A673 (cell line): ENCODE measurements around the gene ABHD10. TPM values are rescaled to one million over a fixed set of nuclear protein-coding genes. Genes with fewer than 3 reads are reported as not detected.

Experiments used
- BruUV-seq: library from RNA; stranded (reverse); fragments of 400-500 nt; replicated peaks from 2 replicates; lab custom pipeline; 2021; lab: Mats Ljungman, UMichigan
- CTCF ChIA-PET: fragments of 300-600 bp; sonication (Branson Sonifier 250); formaldehyde crosslinking; loops from one replicate; lab custom pipeline; 2022; ENCODE audit warnings: antibody characterized with exemption; lab: Charles Lee
- POLR2A ChIA-PET: fragments of 300-600 bp; sonication (Branson Sonifier 250); formaldehyde crosslinking; loops from one replicate; lab custom pipeline; 2022; ENCODE audit warnings: antibody characterized with exemption; ENCODE audit not compliant: low non-redundant PET; lab: Charles Lee
- DNase-seq: peaks from one replicate; pipeline ENCODE4 v3.0.0-alpha.2; 2015; ENCODE audit warnings: low spot score
- H3K27ac ChIP-seq: fragments of 200-600 bp; sonication (generic); 2 replicates; pipeline ENCODE4 v1.5.1; 2016; ENCODE audit warnings: mixed run types, low read depth, mild to moderate bottlenecking, mixed read lengths, antibody characterized with exemption, low read length; ENCODE audit not compliant: poor library complexity, severe bottlenecking
- H3K27me3 ChIP-seq: fragments of 200-600 bp; sonication (generic); replicated peaks from 2 replicates; pipeline ENCODE4 v1.6.1; 2017; ENCODE audit warnings: mixed run types, low read depth, mild to moderate bottlenecking, mixed read lengths, antibody characterized with exemption, low read length; ENCODE audit not compliant: insufficient read depth, poor library complexity
- H3K36me3 ChIP-seq: fragments of 200-600 bp; sonication (generic); 2 replicates; pipeline ENCODE4 v1.6.1; 2016; ENCODE audit warnings: mixed run types, mild to moderate bottlenecking, mixed read lengths, antibody characterized with exemption, low read length; ENCODE audit not compliant: insufficient read depth, poor library complexity, severe bottlenecking
- H3K4me1 ChIP-seq: fragments of 200-600 bp; sonication (generic); 2 replicates; pipeline ENCODE4 v1.6.1; 2017; ENCODE audit warnings: mixed run types, mild to moderate bottlenecking, mixed read lengths, antibody characterized with exemption, low read length; ENCODE audit not compliant: insufficient read depth, poor library complexity, severe bottlenecking
- H3K4me3 ChIP-seq: fragments of 200-600 bp; sonication (generic); 2 replicates; pipeline ENCODE4 v1.5.1; 2016; ENCODE audit warnings: low read depth, mixed run types, mild to moderate bottlenecking, mixed read lengths, low read length; ENCODE audit not compliant: poor library complexity, severe bottlenecking
- H3K9me3 ChIP-seq: fragments of 200-600 bp; sonication (generic); 2 replicates; pipeline ENCODE4 v1.6.1; 2016; ENCODE audit warnings: mixed run types, low read depth, mild to moderate bottlenecking, mixed read lengths, antibody characterized with exemption, low read length; ENCODE audit not compliant: poor library complexity, severe bottlenecking
- EZH2 ChIP-seq: fragments of 200-600 bp; sonication (generic); IDR thresholded peaks from 2 replicates; pipeline ENCODE4 v1.6.1; 2017; ENCODE audit warnings: borderline replicate concordance, low read depth, mild to moderate bottlenecking, mixed read lengths, antibody characterized with exemption, low read length; ENCODE audit not compliant: poor library complexity, severe bottlenecking
- intact Hi-C: fragments of 100-400 bp; cut with micrococcal nuclease; formaldehyde crosslinking; loops from one replicate; pipeline ENCODE4 v1.10.0; 2022; ENCODE audit not compliant: unreplicated experiment
- total RNA-seq: library from RNA; stranded (reverse); gene quantifications from 2 replicates; pipeline ENCODE4 v1.2.3, GENCODE V29; 2021
- TF ChIP-seq, protein P1 (sequence below): fragments of 300-800, 200-600 bp; sonication (generic); conservative IDR thresholded peaks from 2 replicates; pipeline ENCODE4 v1.5.1; 2017; ENCODE audit warnings: low read depth, mild to moderate bottlenecking, antibody characterized with exemption, low read length, moderate library complexity, mixed read lengths

The ABHD10 gene
- total RNA-seq, 1 experiment from 2014 or later: 40.7 TPM

DNA sequence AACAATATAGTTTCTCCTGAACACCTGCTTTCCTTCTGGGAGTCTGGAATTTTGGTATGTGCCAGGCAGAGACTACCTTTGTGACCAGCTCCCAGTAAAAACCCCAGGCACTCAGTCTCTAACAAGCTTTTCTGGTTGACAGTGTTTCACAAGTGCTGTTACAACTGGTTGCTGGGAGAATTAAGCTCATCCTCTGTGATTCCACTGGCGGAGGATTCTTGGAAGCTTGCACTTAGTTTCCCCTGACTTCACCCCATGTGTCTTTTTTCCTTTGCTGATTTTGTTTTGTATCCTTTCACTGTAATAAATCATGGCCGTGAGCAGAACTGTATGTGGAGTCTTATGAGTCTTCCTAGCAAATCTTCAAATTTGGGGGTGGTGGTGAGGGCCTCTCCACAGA is 14.2 kb downstream of the ABHD10 start:
- intact Hi-C loops: no loop called here
- Histone ChIP-seq H3K4me1 (no peaks in the 10 kb centered on the region), H3K36me3 (peaks cover 32% of the 10 kb centered on the region), H3K27me3 (no peaks in the 10 kb centered on the region), H3K27ac (no peak overlapping the region), H3K9me3 (no peaks in the 10 kb centered on the region), H3K4me3 (no peak overlapping the region)
- ChIA-PET CTCF (no interaction called here), POLR2A (interaction anchor here (0.7 kb wide), 1 partner anchor 980 kb away, joined by 3 read pairs; no protein-coding TSS in a partner anchor)
- no peak for DNase-seq
- BruUV-seq: no TSS peak
- TF ChIP-seq, protein P1, sequence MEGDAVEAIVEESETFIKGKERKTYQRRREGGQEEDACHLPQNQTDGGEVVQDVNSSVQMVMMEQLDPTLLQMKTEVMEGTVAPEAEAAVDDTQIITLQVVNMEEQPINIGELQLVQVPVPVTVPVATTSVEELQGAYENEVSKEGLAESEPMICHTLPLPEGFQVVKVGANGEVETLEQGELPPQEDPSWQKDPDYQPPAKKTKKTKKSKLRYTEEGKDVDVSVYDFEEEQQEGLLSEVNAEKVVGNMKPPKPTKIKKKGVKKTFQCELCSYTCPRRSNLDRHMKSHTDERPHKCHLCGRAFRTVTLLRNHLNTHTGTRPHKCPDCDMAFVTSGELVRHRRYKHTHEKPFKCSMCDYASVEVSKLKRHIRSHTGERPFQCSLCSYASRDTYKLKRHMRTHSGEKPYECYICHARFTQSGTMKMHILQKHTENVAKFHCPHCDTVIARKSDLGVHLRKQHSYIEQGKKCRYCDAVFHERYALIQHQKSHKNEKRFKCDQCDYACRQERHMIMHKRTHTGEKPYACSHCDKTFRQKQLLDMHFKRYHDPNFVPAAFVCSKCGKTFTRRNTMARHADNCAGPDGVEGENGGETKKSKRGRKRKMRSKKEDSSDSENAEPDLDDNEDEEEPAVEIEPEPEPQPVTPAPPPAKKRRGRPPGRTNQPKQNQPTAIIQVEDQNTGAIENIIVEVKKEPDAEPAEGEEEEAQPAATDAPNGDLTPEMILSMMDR: no peak
- TF ChIP-seq EZH2: no peak

DNA sequence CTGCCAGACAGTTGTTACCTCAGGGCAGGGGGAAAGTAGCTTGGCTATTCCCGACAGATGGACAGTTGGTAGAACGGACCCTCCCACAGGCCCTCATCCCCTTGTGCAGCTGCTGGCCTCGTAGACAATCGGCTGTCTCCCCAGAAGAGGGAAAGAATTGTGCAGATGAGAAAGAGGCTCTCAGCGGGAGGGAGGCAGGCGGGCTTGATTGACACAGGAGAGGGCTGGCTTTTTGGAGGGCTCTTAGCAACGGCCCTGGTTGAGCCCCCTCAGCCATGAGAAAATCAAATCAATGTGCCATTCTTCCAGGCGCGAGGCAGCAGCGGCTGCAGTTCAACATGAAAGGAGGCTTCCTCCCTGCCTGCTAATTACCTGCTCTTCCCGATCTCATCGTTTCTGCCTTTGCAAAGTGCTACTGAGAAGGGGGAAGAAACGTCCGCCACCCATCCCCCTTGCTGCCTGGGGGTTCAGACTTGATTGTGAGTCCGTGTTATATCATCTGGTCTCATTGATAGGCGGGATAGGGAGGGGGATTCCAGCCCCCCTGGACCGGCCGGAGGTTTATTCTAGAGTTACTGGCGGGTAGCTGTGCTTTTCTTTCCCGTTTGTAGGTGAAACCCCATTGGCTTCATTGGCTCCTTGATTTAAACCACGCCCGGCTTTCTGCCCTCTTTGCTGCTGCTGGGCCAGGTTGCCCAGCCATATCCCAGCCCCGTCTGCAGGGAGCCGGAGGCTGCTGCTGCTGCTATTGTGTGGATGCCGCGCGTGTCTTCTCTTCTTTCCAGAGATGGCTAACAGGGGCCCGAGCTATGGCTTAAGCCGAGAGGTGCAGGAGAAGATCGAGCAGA is 20.0 kb downstream of the ABHD10 start, which contains the start of gene TAGLN3:
Gene TAGLN3, plus strand, starts transcription at position 287 of the 848 bp plus-strand sequence. Its CDS starts 501 bp downstream, at position 788.
- CTCF ChIA-PET: no interaction called here
- intact Hi-C loops: no loop called here
- no peak for DNase-seq
- Histone ChIP-seq H3K36me3 (no peaks in the 10 kb centered on the region), H3K9me3 (no peaks in the 10 kb centered on the region), H3K27me3 (no peaks in the 10 kb centered on the region), H3K27ac (no peak within 1 kb of the TSS), H3K4me3 (no peak within 1 kb of the TSS), H3K4me1 (peaks cover 3% of the 10 kb centered on the region)
- POLR2A ChIA-PET: no interaction called here
- BruUV-seq: no TSS peak
- TF ChIP-seq EZH2: no peak
- TF ChIP-seq, protein P1: no peak

DNA sequence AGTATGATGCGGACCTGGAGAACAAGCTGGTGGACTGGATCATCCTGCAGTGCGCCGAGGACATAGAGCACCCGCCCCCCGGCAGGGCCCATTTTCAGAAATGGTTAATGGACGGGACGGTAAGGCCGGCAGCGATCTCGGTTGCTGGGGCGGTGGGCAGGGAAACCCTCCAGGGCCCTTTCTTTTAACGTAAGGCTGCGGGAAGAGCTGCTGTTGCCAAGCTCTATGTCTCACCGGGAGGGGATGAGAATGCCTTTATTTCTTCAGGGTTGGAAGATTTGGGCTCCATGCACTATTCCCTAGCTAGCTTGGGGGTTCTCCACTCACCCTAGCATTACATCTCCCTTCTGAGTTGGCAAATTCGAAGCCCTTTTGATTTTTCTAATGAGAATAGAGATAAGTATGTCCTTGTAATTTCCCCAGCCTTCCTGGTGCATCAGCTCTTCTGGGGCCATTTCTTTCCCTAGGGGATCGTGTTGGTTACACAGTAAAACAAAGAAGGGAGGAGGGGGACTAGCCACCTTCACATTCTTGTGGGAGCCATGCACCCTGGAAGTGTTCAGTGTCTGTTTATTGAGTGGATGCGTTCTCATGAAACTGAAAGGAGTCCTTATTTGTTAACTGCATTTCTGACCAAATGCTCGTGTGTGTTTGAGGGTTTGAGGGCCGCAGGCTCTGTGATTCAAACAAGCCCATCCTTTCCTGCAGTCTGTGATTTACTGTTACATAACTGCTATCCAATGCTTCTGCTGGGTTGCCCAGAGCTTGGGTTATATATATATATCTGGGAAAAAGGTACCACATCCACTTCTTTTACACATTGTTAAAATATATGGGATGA is 20.9 kb downstream of the ABHD10 start:
- Histone ChIP-seq H3K4me3 (no peak overlapping the region), H3K36me3 (no peaks in the 10 kb centered on the region), H3K27ac (no peak overlapping the region), H3K27me3 (no peaks in the 10 kb centered on the region), H3K9me3 (no peaks in the 10 kb centered on the region), H3K4me1 (peaks cover 3% of the 10 kb centered on the region)
- DNase-seq: no peak
- TF ChIP-seq, protein P1: no peak
- TF ChIP-seq EZH2: no peak
- ChIA-PET CTCF (no interaction called here), POLR2A (no interaction called here)
- no TSS peak for BruUV-seq
- intact Hi-C loops: no loop called here
